ENCODE results near the gene DSG3. TPM values are rescaled to one million over a fixed set of nuclear protein-coding genes. Genes with fewer than 3 reads are reported as not detected.

Gene DSG3
- total RNA-seq, 2 donors from 2014 or later = 1.3 to 2.3 TPM

- no peaks in the 10 kb centered on the region for H3K36me3 ChIP-seq
- H3K4me3 ChIP-seq = no peak overlapping the region
- DNase-seq (ENCODE audit: low spot score) = no peak
- H3K4me1 ChIP-seq (replicated peaks) = no peaks in the 10 kb centered on the region
- no peak for TF ChIP-seq POLR2AphosphoS5 (IDR thresholded peaks at IDR 0.05)
- H3K27me3 ChIP-seq (replicated peaks; ENCODE audit: insufficient read depth) = no peaks in the 10 kb centered on the region
- WGBS = 91% methylated on average over 3 of the region's 3 CpGs
- H3K27ac ChIP-seq = no peak overlapping the region
- H3K9me3 ChIP-seq = no peaks in the 10 kb centered on the region
- intact Hi-C loops (cut with DNase I) = no loop called here
Measured at GRCh38 chr18:31516437-31516836, 68.9 kb downstream of the DSG3 start.

GRCh38 chr18:31526374-31526773, 78.8 kb downstream of the DSG3 start:
- H3K27me3 ChIP-seq (replicated peaks; ENCODE audit: insufficient read depth) = no peaks in the 10 kb centered on the region
- intact Hi-C loops (cut with DNase I) = no loop called here
- no peak for DNase-seq (ENCODE audit: low spot score)
- H3K27ac ChIP-seq = no peak overlapping the region
- no peaks in the 10 kb centered on the region for H3K4me1 ChIP-seq (replicated peaks)
- no peak overlapping the region for H3K4me3 ChIP-seq
- WGBS = 93% methylated on average over 7 of the region's 7 CpGs
- TF ChIP-seq POLR2AphosphoS5 (IDR thresholded peaks at IDR 0.05) = no peak
- no peak for TF ChIP-seq POLR2A (IDR thresholded peaks at IDR 0.05)
- TF ChIP-seq CTCF (IDR thresholded peaks at IDR 0.05) = no peak
- no peaks in the 10 kb centered on the region for H3K36me3 ChIP-seq
- no peaks in the 10 kb centered on the region for H3K9me3 ChIP-seq

Other genes starting within 250 kb of the DSG3 start
- gene DSG1, start 129.6 kb upstream of the DSG3 start, total RNA-seq = 1 to 10 TPM in 1 of 2 donors, under 1 TPM in 1; 0.32 to 5.5 TPM
- gene DSG4, start 71.0 kb upstream of the DSG3 start, total RNA-seq = under 1 TPM; 0.05 to 0.68 TPM
- gene DSG2, start 50.4 kb downstream of the DSG3 start, total RNA-seq = 10 to 100 TPM; 19.5 to 63.2 TPM
- gene TTR, start 144.1 kb downstream of the DSG3 start, total RNA-seq = under 1 TPM in 1 of 2 donors, not detected in 1; 0.50 TPM
- gene B4GALT6, start 236.8 kb downstream of the DSG3 start, total RNA-seq = 1 to 10 TPM; 3.5 to 9.0 TPM